Measurements from ENCODE around the gene CDH4.

DNA sequence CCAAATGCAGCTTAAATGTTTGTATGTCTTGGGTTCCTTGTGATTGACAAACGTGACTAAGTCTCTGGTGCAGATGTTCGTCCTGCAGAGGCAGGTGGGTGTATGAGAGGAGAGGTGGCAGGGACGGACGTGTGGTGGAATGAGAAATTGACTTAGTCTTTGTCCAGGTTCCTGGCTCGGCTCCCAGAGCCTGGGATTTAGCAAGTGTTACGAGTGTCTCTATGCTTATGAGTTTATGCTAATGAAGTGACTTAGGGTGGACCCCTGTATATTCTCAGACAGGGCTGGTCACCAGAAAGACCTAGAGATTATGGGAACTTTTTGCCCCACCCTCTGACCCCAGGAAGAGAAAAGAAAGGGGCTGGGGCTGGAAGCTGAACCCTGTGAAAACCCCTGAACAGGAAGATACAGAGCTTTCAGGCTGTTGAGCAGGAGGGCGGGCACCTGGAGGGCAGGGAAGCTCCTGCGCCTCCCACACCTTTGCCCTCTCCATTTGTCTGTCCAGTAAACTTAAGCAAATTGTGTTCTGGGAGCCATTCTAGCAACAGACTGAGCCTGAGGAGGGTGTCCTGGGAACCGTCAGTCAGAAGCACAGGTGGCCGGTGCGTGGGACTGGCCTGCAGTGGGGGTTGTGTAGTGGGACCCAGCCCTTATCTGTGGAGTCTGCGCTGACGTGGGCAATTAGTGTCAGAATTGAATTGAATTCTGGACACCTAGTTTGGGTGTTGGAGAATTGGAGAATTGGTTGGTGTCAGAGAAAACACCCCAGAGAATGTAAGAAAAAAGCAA lies 362.1 kb downstream of the CDH4 start:
- no peak for TF ChIP-seq POLR2A (IDR thresholded peaks at IDR 0.05)
- TF ChIP-seq POLR2AphosphoS5 (IDR thresholded peaks at IDR 0.05), result no peak
